AG04450 (cell line): ENCODE measurements around the gene VGLL4. TPM values are rescaled to one million over a fixed set of nuclear protein-coding genes. Genes with fewer than 3 reads are reported as not detected.
"Not testable (repeated sequence)": the region's sequence is repeated elsewhere in the genome, so short reads cannot be mapped to it uniquely, and the experiment has no call there.

ENCODE experiments used
- CTCF ChIA-PET: fragments of 300-600, 350-600 bp; formaldehyde crosslinking; extraction: SDS; loops from one replicate; lab custom pipeline; 2022; ENCODE audit warnings: antibody characterized with exemption, inconsistent platforms; lab: Charles Lee
- POLR2A ChIA-PET: fragments of 350-600 bp; formaldehyde crosslinking; extraction: SDS; loops from one replicate; lab custom pipeline; 2021; ENCODE audit warnings: antibody characterized with exemption, inconsistent platforms; lab: Yijun Ruan, JAX
- DNase-seq: peaks from one replicate; pipeline ENCODE4 v3.0.0-alpha.2; 2011; ENCODE audit warnings: low read depth, low spot score
- H3K27ac ChIP-seq: one replicate; pipeline ENCODE4 v1.5.1; 2012; ENCODE audit warnings: low read depth, low read length, control low read depth
- H3K27me3 ChIP-seq: one replicate; pipeline ENCODE4 v1.6.0; 2012; ENCODE audit warnings: low read length; ENCODE audit not compliant: control insufficient read depth, insufficient read depth
- H3K4me3 ChIP-seq: 2 replicates; pipeline ENCODE4 v1.5.1; 2011; ENCODE audit warnings: mild to moderate bottlenecking, low read depth, low read length, control low read depth
- H3K9me3 ChIP-seq: 2 replicates; pipeline ENCODE4 v1.5.1; 2012; ENCODE audit warnings: low read length; ENCODE audit not compliant: control insufficient read depth, insufficient read depth
- CTCF ChIP-seq: IDR thresholded peaks from 2 replicates; pipeline ENCODE4 v1.5.1; 2011; ENCODE audit warnings: low read depth, low read length, control low read depth, inconsistent platforms
- polyA plus RNA-seq: library from polyadenylated mRNA; depleted of rRNA; stranded (reverse); fragments of >200 nt; gene quantifications from 2 replicates; pipeline ENCODE4 v1.2.3, GENCODE V29; 2011

The VGLL4 gene
- polyA plus RNA-seq, 1 experiment = 30.5 TPM

- Histone ChIP-seq H3K27me3 (no peaks in the 10 kb centered on the region), H3K4me3 (no peak overlapping the region), H3K27ac (no peak overlapping the region), H3K9me3 (no peaks in the 10 kb centered on the region)
- POLR2A ChIA-PET = no interaction called here
- no peak for DNase-seq
- no peak for TF ChIP-seq CTCF
- CTCF ChIA-PET = no interaction called here
These were observed 46.0 kb upstream of the VGLL4 start for GRCh38 chr3:11689749-11690148.

- POLR2A ChIA-PET = not testable (repeated sequence)
- CTCF ChIA-PET = interaction anchor here (0.8 kb wide), 1 partner anchor 306 kb away, joined by 3 read pairs; no protein-coding TSS in a partner anchor
These were observed 41.3 kb upstream of the VGLL4 start for GRCh38 chr3:11684980-11685379.

GRCh38 chr3:11680509-11680908 lies 36.8 kb upstream of the VGLL4 start:
- no peak overlapping the region for H3K4me3 ChIP-seq
- POLR2A ChIA-PET = interaction anchor here (0.6 kb wide), 1 partner anchor 42 kb away, joined by 8 read pairs; no protein-coding TSS in a partner anchor
- peaks cover 2% of the 10 kb centered on the region; the same call in 1 of the 2 replicates for H3K9me3 ChIP-seq
- no peaks in the 10 kb centered on the region for H3K27me3 ChIP-seq
- no peak overlapping the region for H3K27ac ChIP-seq
- no peak for DNase-seq
- TF ChIP-seq CTCF = no peak
- CTCF ChIA-PET = no interaction called here

More at GRCh38 chr3:11684980-11685379, 41.3 kb upstream of the VGLL4 start:
- DNase-seq, H3K4me3 ChIP-seq, H3K27me3 ChIP-seq, H3K9me3 ChIP-seq, H3K27ac ChIP-seq: not testable (repeated sequence)

- no peak for TF ChIP-seq CTCF
- no peaks in the 10 kb centered on the region for H3K27me3 ChIP-seq
- no peak overlapping the region for H3K27ac ChIP-seq
- no peak for DNase-seq
- ChIA-PET CTCF (no interaction called here), POLR2A (no interaction called here)
- peaks cover 2% of the 10 kb centered on the region; the same call in 1 of the 2 replicates for H3K9me3 ChIP-seq
- H3K4me3 ChIP-seq = no peak overlapping the region
These were observed 36.2 kb upstream of the VGLL4 start for GRCh38 chr3:11679964-11680363.

- CTCF ChIA-PET = interaction anchor here (0.9 kb wide), 1 partner anchor 21 kb away, joined by 4 read pairs; no protein-coding TSS in a partner anchor
These were observed 28.6 kb upstream of the VGLL4 start for GRCh38 chr3:11672363-11672762.

More at GRCh38 chr3:11672363-11672762, 28.6 kb upstream of the VGLL4 start:
- no peaks in the 10 kb centered on the region for H3K27me3 ChIP-seq
- DNase-seq = no peak
- H3K27ac ChIP-seq = no peak overlapping the region
- H3K4me3 ChIP-seq = no peak overlapping the region
- POLR2A ChIA-PET = interaction anchor here (1.2 kb wide), 1 partner anchor 44 kb away, joined by 6 read pairs; no protein-coding TSS in a partner anchor
- TF ChIP-seq CTCF = no peak
- no peaks in the 10 kb centered on the region for H3K9me3 ChIP-seq
